Glutamatergic neuron (in vitro differentiated cells): ENCODE results near the gene CRYZ. TPM values are rescaled to one million over a fixed set of nuclear protein-coding genes. Genes with fewer than 3 reads are reported as not detected.
"Not testable (repeated sequence)": the region's sequence is repeated elsewhere in the genome, so short reads cannot be mapped to it uniquely, and the experiment has no call there.

Experiments
- DNase-seq: peaks from one replicate; pipeline ENCODE4 v3.0.0; 2022
- H3K27ac Mint-ChIP-seq: one replicate; pipeline ENCODE4 v1.8.0; 2020; ENCODE audit warnings: mild to moderate bottlenecking, mixed read lengths, inconsistent platforms; ENCODE audit not compliant: unreplicated experiment
- H3K27me3 Mint-ChIP-seq: one replicate; pipeline ENCODE4 v1.8.0; 2020; ENCODE audit warnings: mild to moderate bottlenecking, moderate library complexity, mixed read lengths, inconsistent platforms; ENCODE audit not compliant: unreplicated experiment
- H3K36me3 Mint-ChIP-seq: one replicate; pipeline ENCODE4 v1.8.0; 2020; ENCODE audit warnings: mild to moderate bottlenecking, mixed read lengths, inconsistent platforms; ENCODE audit not compliant: unreplicated experiment
- H3K4me1 Mint-ChIP-seq: one replicate; pipeline ENCODE4 v1.8.0; 2020; ENCODE audit warnings: mild to moderate bottlenecking, low read depth, mixed read lengths, inconsistent platforms; ENCODE audit not compliant: unreplicated experiment
- H3K4me3 Mint-ChIP-seq: one replicate; pipeline ENCODE4 v1.8.0; 2020; ENCODE audit warnings: mild to moderate bottlenecking, mixed read lengths, inconsistent platforms; ENCODE audit not compliant: unreplicated experiment
- H3K9me3 Mint-ChIP-seq: one replicate; pipeline ENCODE4 v1.8.0; 2020; ENCODE audit warnings: mild to moderate bottlenecking, moderate library complexity, mixed read lengths, inconsistent platforms; ENCODE audit not compliant: unreplicated experiment
- CTCF ChIP-seq: fragments of 200-600 bp; sonication (generic); IDR thresholded peaks from one replicate; pipeline ENCODE4 v1.5.0; 2021; ENCODE audit not compliant: partially characterized antibody, unreplicated experiment
- total RNA-seq: library from RNA; stranded (reverse); fragmentation: NEBNext Ultra II Directional; extraction: Animal tissue kit (Norgen Biotek cat#: 25700); gene quantifications from one replicate; pipeline ENCODE4 v1.2.1, GENCODE V29; 2021; ENCODE audit not compliant: unreplicated experiment

Gene CRYZ
- total RNA-seq, 1 donor from 2014 or later: 16.2 TPM

- Mint-ChIP-seq H3K4me1 (peaks cover 9% of the 10 kb centered on the region), H3K27me3 (peaks cover 2% of the 10 kb centered on the region), H3K4me3 (no peak overlapping the region), H3K9me3 (peaks cover 5% of the 10 kb centered on the region), H3K36me3 (peaks cover 19% of the 10 kb centered on the region), H3K27ac (no peak overlapping the region)
- no peak for TF ChIP-seq CTCF
- DNase-seq: no peak
These were observed 4.5 kb upstream of the CRYZ start for GRCh38 chr1:74737333-74737732.

- TF ChIP-seq CTCF: peak; percentile 67
- Mint-ChIP-seq H3K9me3 (peaks cover 5% of the 10 kb centered on the region), H3K27ac (peak overlapping the region; percentile 96), H3K27me3 (peaks cover 2% of the 10 kb centered on the region), H3K36me3 (no peaks in the 10 kb centered on the region), H3K4me1 (peaks cover 21% of the 10 kb centered on the region), H3K4me3 (peak overlapping the region; percentile 92)
- DNase-seq: no peak
These were observed 994 bp upstream of the CRYZ start for GRCh38 chr1:74733604-74734484.

GRCh38 chr1:74732071-74732946 is 541 bp downstream of the CRYZ start:
- peaks cover 22% of the 10 kb centered on the region for H3K4me1 Mint-ChIP-seq
- DNase-seq: peak; percentile 24
- not testable (repeated sequence) for H3K27me3 Mint-ChIP-seq, H3K9me3 Mint-ChIP-seq, H3K36me3 Mint-ChIP-seq
- peak overlapping the region; percentile 96 for H3K27ac Mint-ChIP-seq
- H3K4me3 Mint-ChIP-seq: peak overlapping the region; percentile 92

GRCh38 chr1:74731399-74732052 is 1.3 kb downstream of the CRYZ start:
- peaks cover 8% of the 10 kb centered on the region for H3K9me3 Mint-ChIP-seq
- H3K27ac Mint-ChIP-seq: no peak overlapping the region
- peaks cover 7% of the 10 kb centered on the region for H3K36me3 Mint-ChIP-seq
- peak overlapping the region; percentile 63 for H3K4me3 Mint-ChIP-seq
- peaks cover 22% of the 10 kb centered on the region for H3K4me1 Mint-ChIP-seq
- no peak for TF ChIP-seq CTCF
- DNase-seq: no peak
- H3K27me3 Mint-ChIP-seq: peaks cover 2% of the 10 kb centered on the region

GRCh38 chr1:74729741-74730478 is 2.9 kb downstream of the CRYZ start:
- Mint-ChIP-seq H3K27me3 (peaks cover 2% of the 10 kb centered on the region), H3K9me3 (peaks cover 10% of the 10 kb centered on the region), H3K36me3 (peaks cover 14% of the 10 kb centered on the region), H3K27ac (peak overlapping the region; percentile 15), H3K4me3 (no peak overlapping the region), H3K4me1 (peaks cover 20% of the 10 kb centered on the region)
- no peak for TF ChIP-seq CTCF
- DNase-seq: no peak
